Osteoblast (primary cell): ENCODE measurements around the gene LRRC52. TPM values are rescaled to one million over a fixed set of nuclear protein-coding genes. Genes with fewer than 3 reads are reported as not detected.
A peak's percentile ranks its signal among the peaks of the same experiment; 100 is the strongest.

Experiments used
- DNase-seq: peaks from one replicate; pipeline ENCODE4 v3.0.0; 2011; ENCODE audit warnings: low spot score, mixed read lengths; ENCODE audit not compliant: insufficient read length; ENCODE audit errors: missing footprints
- H2AFZ ChIP-seq: 2 replicates; pipeline ENCODE4 v1.6.0; 2011; ENCODE audit warnings: mild to moderate bottlenecking, low read length
- H3K27ac ChIP-seq: 2 replicates; pipeline ENCODE4 v1.5.1; 2011; ENCODE audit warnings: mild to moderate bottlenecking, low read depth, low read length, moderate library complexity
- H3K27me3 ChIP-seq: 2 replicates; pipeline ENCODE4 v1.6.0; 2012; ENCODE audit warnings: mild to moderate bottlenecking, control low read depth, inconsistent platforms, low read length, moderate library complexity; ENCODE audit not compliant: insufficient read depth
- H3K36me3 ChIP-seq: 2 replicates; pipeline ENCODE4 v1.5.1; 2011; ENCODE audit warnings: mild to moderate bottlenecking, low read length, control low read depth, moderate library complexity; ENCODE audit not compliant: insufficient read depth
- H3K4me1 ChIP-seq: 2 replicates; pipeline ENCODE4 v1.5.1; 2011; ENCODE audit warnings: mild to moderate bottlenecking, low read length, control low read depth, moderate library complexity; ENCODE audit not compliant: insufficient read depth
- H3K4me2 ChIP-seq: 2 replicates; pipeline ENCODE4 v1.6.0; 2011; ENCODE audit warnings: mild to moderate bottlenecking, low read length; ENCODE audit not compliant: insufficient read depth
- H3K4me3 ChIP-seq: fragments of 200-600 bp; sonication (generic); 3 replicates; pipeline ENCODE4 v1.5.1; 2012; ENCODE audit warnings: mild to moderate bottlenecking, low read length, inconsistent platforms; ENCODE audit not compliant: insufficient read depth
- H3K79me2 ChIP-seq: 2 replicates; pipeline ENCODE4 v1.6.0; 2012; ENCODE audit warnings: mild to moderate bottlenecking, low read length, control low read depth, inconsistent platforms; ENCODE audit not compliant: insufficient read depth
- H3K9me3 ChIP-seq: 2 replicates; pipeline ENCODE4 v1.5.1; 2011; ENCODE audit warnings: low read depth, low read length, control low read depth
- H4K20me1 ChIP-seq: 2 replicates; pipeline ENCODE4 v1.6.0; 2012; ENCODE audit warnings: mild to moderate bottlenecking, low read length, control low read depth; ENCODE audit not compliant: insufficient read depth
- CTCF ChIP-seq: IDR thresholded peaks from 2 replicates; pipeline ENCODE4 v1.5.1; 2011; ENCODE audit warnings: mild to moderate bottlenecking, low read depth, low read length, moderate library complexity; ENCODE audit errors: extremely low read depth
- total RNA-seq: library from RNA; depleted of rRNA; stranded (reverse); fragments of >200 nt; gene quantifications from 2 replicates; pipeline ENCODE4 v1.2.3, GENCODE V29; 2012

LRRC52 gene
- total RNA-seq, 1 donor: not detected

GRCh38 chr1:165595246-165595938 lies 51.6 kb downstream of the LRRC52 start:
- H3K4me1 ChIP-seq: peaks cover 11% of the 10 kb centered on the region
- no peaks in the 10 kb centered on the region for H3K9me3 ChIP-seq
- H3K36me3 ChIP-seq: no peaks in the 10 kb centered on the region
- no peak for DNase-seq
- H2AFZ ChIP-seq: no peak overlapping the region
- H4K20me1 ChIP-seq: no peaks in the 10 kb centered on the region
- no peaks in the 10 kb centered on the region for H3K79me2 ChIP-seq
- H3K27me3 ChIP-seq: peaks cover 25% of the 10 kb centered on the region
- H3K27ac ChIP-seq: no peak overlapping the region
- H3K4me3 ChIP-seq: no peak overlapping the region
- no peak overlapping the region for H3K4me2 ChIP-seq
- no peak for TF ChIP-seq CTCF

GRCh38 chr1:165597883-165598675 lies 54.3 kb downstream of the LRRC52 start:
- no peaks in the 10 kb centered on the region for H4K20me1 ChIP-seq
- no peak for TF ChIP-seq CTCF
- H3K27ac ChIP-seq: peak overlapping the region; percentile 86
- no peaks in the 10 kb centered on the region for H3K36me3 ChIP-seq
- H2AFZ ChIP-seq: peak overlapping the region; percentile 93
- H3K9me3 ChIP-seq: no peaks in the 10 kb centered on the region
- H3K4me2 ChIP-seq: peak overlapping the region; percentile 92
- H3K27me3 ChIP-seq: peaks cover 20% of the 10 kb centered on the region
- DNase-seq: peak; percentile 97
- H3K4me1 ChIP-seq: peaks cover 11% of the 10 kb centered on the region
- no peaks in the 10 kb centered on the region for H3K79me2 ChIP-seq
- peak overlapping the region; percentile 75 for H3K4me3 ChIP-seq

- H4K20me1 ChIP-seq: no peaks in the 10 kb centered on the region
- no peak for DNase-seq
- TF ChIP-seq CTCF: no peak
- peaks cover 14% of the 10 kb centered on the region for H3K27me3 ChIP-seq
- no peaks in the 10 kb centered on the region for H3K36me3 ChIP-seq
- H3K79me2 ChIP-seq: no peaks in the 10 kb centered on the region
- peak overlapping the region; percentile 93 for H2AFZ ChIP-seq
- H3K4me2 ChIP-seq: peak overlapping the region; percentile 92
- H3K4me1 ChIP-seq: peaks cover 11% of the 10 kb centered on the region
- peak overlapping the region; percentile 75 for H3K4me3 ChIP-seq
- peak overlapping the region; percentile 86 for H3K27ac ChIP-seq
- H3K9me3 ChIP-seq: no peaks in the 10 kb centered on the region
Measured at GRCh38 chr1:165598676-165599059, 54.9 kb downstream of the LRRC52 start.

GRCh38 chr1:165600793-165601192 lies 57.0 kb downstream of the LRRC52 start:
- H3K79me2 ChIP-seq: no peaks in the 10 kb centered on the region

More at GRCh38 chr1:165600793-165601192, 57.0 kb downstream of the LRRC52 start:
- Histone ChIP-seq H2AFZ (peak overlapping the region; percentile 47), H3K27me3 (no peaks in the 10 kb centered on the region), H3K27ac (no peak overlapping the region), H3K4me3 (no peak overlapping the region), H3K4me1 (peaks cover 11% of the 10 kb centered on the region), H4K20me1 (no peaks in the 10 kb centered on the region), H3K9me3 (no peaks in the 10 kb centered on the region), H3K4me2 (no peak overlapping the region), H3K36me3 (no peaks in the 10 kb centered on the region)
- TF ChIP-seq CTCF: no peak
- no peak for DNase-seq
